Neuronal stem cell (in vitro differentiated cells): ENCODE results near the gene DNPEP.
A peak's percentile ranks its signal among the peaks of the same experiment; 100 is the strongest.

Experiments used
- DNase-seq: peaks from one replicate; pipeline ENCODE4 v3.0.0-alpha.2; 2013; ENCODE audit warnings: low spot score
- H2AFZ ChIP-seq: one replicate; pipeline ENCODE4 v1.6.1; 2013; ENCODE audit warnings: mild to moderate bottlenecking, low read length, inconsistent platforms
- H2AK5ac ChIP-seq: 2 replicates; pipeline ENCODE4 v1.6.1; 2013; ENCODE audit warnings: low read depth, mild to moderate bottlenecking, inconsistent platforms, low read length, moderate library complexity, mixed read lengths
- H2BK120ac ChIP-seq: 2 replicates; pipeline ENCODE4 v1.6.1; 2013; ENCODE audit warnings: low read depth, mild to moderate bottlenecking, inconsistent platforms, low read length, moderate library complexity, mixed read lengths
- H2BK12ac ChIP-seq: one replicate; pipeline ENCODE4 v1.6.1; 2013; ENCODE audit warnings: low read length, inconsistent platforms
- H2BK15ac ChIP-seq: 2 replicates; pipeline ENCODE4 v1.6.1; 2013; ENCODE audit warnings: mild to moderate bottlenecking, low read length, inconsistent platforms, mixed read lengths
- H2BK5ac ChIP-seq: one replicate; pipeline ENCODE4 v1.6.1; 2013; ENCODE audit warnings: inconsistent platforms, mild to moderate bottlenecking, low read length, moderate library complexity
- H3K14ac ChIP-seq: one replicate; pipeline ENCODE4 v1.6.1; 2013; ENCODE audit warnings: low read length, inconsistent platforms
- H3K18ac ChIP-seq: 2 replicates; pipeline ENCODE4 v1.6.1; 2013; ENCODE audit warnings: low read length, inconsistent platforms
- H3K23ac ChIP-seq: 2 replicates; pipeline ENCODE4 v1.6.1; 2013; ENCODE audit warnings: low read depth, mild to moderate bottlenecking, mixed read lengths, low read length, inconsistent platforms; ENCODE audit not compliant: poor library complexity
- H3K27ac ChIP-seq: replicated peaks from 3 replicates; pipeline ENCODE4 v1.5.1; 2013; ENCODE audit warnings: low read length, inconsistent platforms
- H3K27me3 ChIP-seq, 3 experiments: 2 replicates each; pipeline ENCODE4 v1.6.1; 2013; ENCODE audit warnings: low read length in 3 of 3, mild to moderate bottlenecking in 2 of 3, inconsistent platforms in 1 of 3, low read depth in 1 of 3, mixed read lengths in 1 of 3, moderate library complexity in 1 of 3; ENCODE audit not compliant: control insufficient read depth in 3 of 3, insufficient read depth in 3 of 3
- H3K36me3 ChIP-seq, 2 donors: replicated peaks in 1 of 2; 2 replicates each; pipeline ENCODE4 v1.6.1; 2013; ENCODE audit warnings: low read length in 2 of 2; ENCODE audit not compliant: control insufficient read depth in 2 of 2, insufficient read depth in 2 of 2
- H3K4ac ChIP-seq: 2 replicates; pipeline ENCODE4 v1.6.1; 2013; ENCODE audit warnings: inconsistent platforms, mild to moderate bottlenecking, low read length, moderate library complexity
- H3K4me1 ChIP-seq, 2 donors: 1 replicate in 1 of 2; 2 replicates in 1 of 2; pipeline ENCODE4 v1.6.1; 2013; ENCODE audit warnings: low read length in 2 of 2, low read depth in 1 of 2; ENCODE audit not compliant: control insufficient read depth in 2 of 2, insufficient read depth in 1 of 2
- H3K4me2 ChIP-seq: one replicate; pipeline ENCODE4 v1.6.1; 2013; ENCODE audit warnings: mild to moderate bottlenecking, low read length, inconsistent platforms; ENCODE audit not compliant: insufficient read depth, poor library complexity, severe bottlenecking
- H3K4me3 ChIP-seq, 2 donors: 2 replicates each; pipeline ENCODE4 v1.5.1; 2013; ENCODE audit warnings: low read length in 2 of 2, mild to moderate bottlenecking in 2 of 2, inconsistent platforms in 1 of 2, moderate library complexity in 1 of 2
- H3K79me1 ChIP-seq: one replicate; pipeline ENCODE4 v1.6.1; 2013; ENCODE audit warnings: low read depth, mild to moderate bottlenecking, inconsistent platforms, low read length, moderate library complexity
- H3K9ac ChIP-seq: one replicate; pipeline ENCODE4 v1.6.1; 2013; ENCODE audit warnings: mild to moderate bottlenecking, low read depth, low read length, inconsistent platforms; ENCODE audit not compliant: poor library complexity
- H3K9me3 ChIP-seq, 2 donors: replicated peaks in 1 of 2; 2 replicates each; pipeline versions ENCODE3 to v1.6.1; 2013; ENCODE audit warnings: low read length in 2 of 2, mild to moderate bottlenecking in 2 of 2, inconsistent platforms in 1 of 2, low read depth in 1 of 2, mixed read lengths in 1 of 2, moderate library complexity in 1 of 2; ENCODE audit not compliant: control insufficient read depth in 2 of 2, insufficient read depth in 1 of 2
- H4K8ac ChIP-seq: one replicate; pipeline ENCODE4 v1.6.1; 2013; ENCODE audit warnings: low read depth, mild to moderate bottlenecking, inconsistent platforms, low read length, moderate library complexity
- H4K91ac ChIP-seq: one replicate; pipeline ENCODE4 v1.6.1; 2013; ENCODE audit warnings: low read length, low read depth, mild to moderate bottlenecking, inconsistent platforms; ENCODE audit not compliant: poor library complexity
- WGBS, 2 donors: extraction: QIAGEN DNeasy Blood & Tissue Kit; methylation state at CpG; one replicate each; pipeline ENCODE4 v1.1.7; 2013; ENCODE audit warnings: missing lambda C conversion rate in 2 of 2, mixed read lengths in 1 of 2; ENCODE audit not compliant: insufficient read length in 2 of 2, insufficient replicate concordance in 1 of 2; ENCODE audit errors: extremely low coverage in 2 of 2; 5-methylcytosine and 5-hydroxymethylcytosine counted together

Gene DNPEP

GRCh38 chr2:219352448-219353023 is 35.2 kb downstream of the DNPEP start:
- Histone ChIP-seq H3K4me2 (no peak overlapping the region), H2AFZ (no peak overlapping the region), H4K8ac (no peak overlapping the region), H3K9me3 (no peaks in the 10 kb centered on the region), H2BK5ac (no peak overlapping the region), H4K91ac (no peak overlapping the region), H3K4me3 (no peak overlapping the region), H3K14ac (no peak overlapping the region), H3K4ac (no peak overlapping the region), H3K23ac (no peak overlapping the region), H3K9ac (no peak overlapping the region), H3K27me3 (peaks cover 0 to 31% (median 8%) of the 10 kb centered on the region in 3 experiments), H3K18ac (no peak overlapping the region), H2BK12ac (no peak overlapping the region), H2AK5ac (no peak overlapping the region), H3K4me1 (peaks cover 17 to 25% of the 10 kb centered on the region in 2 donors), H3K36me3 (no peaks in the 10 kb centered on the region), H3K27ac (no peak overlapping the region), H2BK120ac (no peak overlapping the region), H3K79me1 (no peaks in the 10 kb centered on the region), H2BK15ac (no peak overlapping the region)
- no CpG with 5 or more reads among the region's 5 CpGs for WGBS, 2 donors
- peak; percentile 63 for DNase-seq

- DNase-seq = peak; percentile 71
- no peak overlapping the region for H3K23ac ChIP-seq
- no peak overlapping the region for H3K4me3 ChIP-seq
- H2BK5ac ChIP-seq = no peak overlapping the region
- H4K91ac ChIP-seq = no peak overlapping the region
- H3K4me2 ChIP-seq = no peak overlapping the region
- no peaks in the 10 kb centered on the region for H3K79me1 ChIP-seq
- H3K18ac ChIP-seq = no peak overlapping the region
- no peak overlapping the region for H3K4ac ChIP-seq
- no peak overlapping the region for H4K8ac ChIP-seq
- H3K9me3 ChIP-seq = no peaks in the 10 kb centered on the region
- H2AK5ac ChIP-seq = no peak overlapping the region
- peaks cover 17 to 25% of the 10 kb centered on the region in 2 donors for H3K4me1 ChIP-seq
- peak overlapping the region; percentile 23 for H3K27ac ChIP-seq
- H3K9ac ChIP-seq = no peak overlapping the region
- H3K36me3 ChIP-seq = no peaks in the 10 kb centered on the region
- H3K14ac ChIP-seq = no peak overlapping the region
- peak overlapping the region; percentile 60 for H2AFZ ChIP-seq
- peaks cover 0 to 17% (median 3%) of the 10 kb centered on the region in 3 experiments for H3K27me3 ChIP-seq
- no CpG with 5 or more reads among the region's 4 CpGs for WGBS, 2 donors
- no peak overlapping the region for H2BK15ac ChIP-seq
- no peak overlapping the region for H2BK120ac ChIP-seq
- H2BK12ac ChIP-seq = no peak overlapping the region
These were observed 36.9 kb downstream of the DNPEP start for GRCh38 chr2:219350710-219351221.

- no peak overlapping the region for H3K9ac ChIP-seq
- peak overlapping the region; percentile 60 for H2AFZ ChIP-seq
- H2BK120ac ChIP-seq = no peak overlapping the region
- peak overlapping the region; percentile 23 for H3K27ac ChIP-seq
- no peak overlapping the region for H3K4me3 ChIP-seq
- no peak overlapping the region for H3K14ac ChIP-seq
- no peak overlapping the region for H3K4ac ChIP-seq
- H3K79me1 ChIP-seq = no peaks in the 10 kb centered on the region
- H4K8ac ChIP-seq = no peak overlapping the region
- H2BK5ac ChIP-seq = no peak overlapping the region
- no peak overlapping the region for H4K91ac ChIP-seq
- no peak overlapping the region for H2AK5ac ChIP-seq
- no peak overlapping the region for H3K23ac ChIP-seq
- no peak overlapping the region for H2BK15ac ChIP-seq
- no peak for DNase-seq
- no peaks in the 10 kb centered on the region for H3K9me3 ChIP-seq
- peaks cover 17 to 25% of the 10 kb centered on the region in 2 donors for H3K4me1 ChIP-seq
- no CpG with 5 or more reads among the region's 3 CpGs for WGBS, 2 donors
- no peak overlapping the region for H3K4me2 ChIP-seq
- H3K36me3 ChIP-seq = no peaks in the 10 kb centered on the region
- H3K18ac ChIP-seq = no peak overlapping the region
- no peak overlapping the region for H2BK12ac ChIP-seq
- H3K27me3 ChIP-seq = peaks cover 0 to 18% (median 2%) of the 10 kb centered on the region in 3 experiments
These were observed 37.5 kb downstream of the DNPEP start for GRCh38 chr2:219350215-219350614.

GRCh38 chr2:219344751-219345430 is 42.8 kb downstream of the DNPEP start:
- Histone ChIP-seq H4K8ac (no peak overlapping the region), H2BK5ac (no peak overlapping the region), H3K4me2 (no peak overlapping the region), H3K9ac (no peak overlapping the region), H3K27ac (no peak overlapping the region), H3K18ac (no peak overlapping the region), H4K91ac (no peak overlapping the region), H3K27me3 (peaks cover 0 to 24% (median 0%) of the 10 kb centered on the region in 3 experiments), H2BK15ac (no peak overlapping the region), H2AK5ac (no peak overlapping the region), H2BK12ac (no peak overlapping the region), H3K9me3 (no peaks in the 10 kb centered on the region), H3K79me1 (no peaks in the 10 kb centered on the region), H3K36me3 (no peaks in the 10 kb centered on the region), H3K4me1 (peaks cover 0 to 5% of the 10 kb centered on the region in 2 donors), H3K14ac (no peak overlapping the region), H3K23ac (no peak overlapping the region), H3K4ac (no peak overlapping the region), H3K4me3 (no peak overlapping the region), H2BK120ac (no peak overlapping the region), H2AFZ (no peak overlapping the region)
- WGBS, 2 donors = no CpG with 5 or more reads among the region's 6 CpGs
- no peak for DNase-seq
